Measurements from ENCODE around the gene SOWAHC. TPM values are rescaled to one million over a fixed set of nuclear protein-coding genes. Genes with fewer than 3 reads are reported as not detected.
"Not testable (repeated sequence)": the region's sequence is repeated elsewhere in the genome, so short reads cannot be mapped to it uniquely, and the experiment has no call there.

Gene SOWAHC
- total RNA-seq, 2 donors from 2014 or later = 3.2 to 3.9 TPM

DNA sequence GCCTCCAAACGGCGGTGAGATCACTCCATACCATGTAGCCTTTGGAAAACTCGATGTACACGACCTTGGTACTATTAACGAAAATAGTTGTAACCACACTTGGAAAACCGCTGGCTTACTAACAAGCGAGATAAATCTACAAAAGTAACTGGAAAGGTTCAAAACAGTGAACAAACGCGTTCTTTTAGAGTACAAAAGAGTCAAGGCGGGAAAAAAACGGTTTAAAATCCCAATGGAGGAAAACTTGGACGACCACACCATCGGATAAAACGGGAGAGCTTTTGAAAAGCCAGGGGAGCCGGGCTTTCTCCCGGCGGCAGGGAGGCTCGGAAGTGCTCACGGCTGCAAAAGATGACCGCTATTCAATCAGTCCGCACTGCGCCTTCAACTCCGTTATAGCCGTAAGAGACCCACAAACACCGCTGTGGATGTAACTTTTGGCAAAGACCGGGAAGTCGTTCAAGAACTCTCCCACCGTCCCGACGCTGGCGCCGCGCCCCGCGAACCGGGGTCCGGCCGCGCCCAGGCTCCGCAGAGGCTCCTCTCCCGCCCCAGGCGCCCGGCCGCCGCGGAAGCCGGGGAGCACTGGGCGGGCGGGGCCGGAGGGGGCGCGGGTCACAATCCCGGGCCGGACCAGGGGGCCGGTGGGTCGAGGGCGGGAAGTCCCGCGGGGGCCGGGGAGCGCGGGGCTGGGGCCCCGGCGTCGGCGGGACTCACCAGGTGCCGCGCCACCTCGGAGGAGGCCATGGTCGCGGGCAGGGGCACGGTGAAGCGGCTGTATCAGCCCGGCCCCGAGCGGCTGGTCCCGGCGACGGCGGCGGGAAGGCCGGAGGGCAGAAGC is 863 bp upstream of the SOWAHC start:
- peak; percentile 45 to 68 for ATAC-seq

DNA sequence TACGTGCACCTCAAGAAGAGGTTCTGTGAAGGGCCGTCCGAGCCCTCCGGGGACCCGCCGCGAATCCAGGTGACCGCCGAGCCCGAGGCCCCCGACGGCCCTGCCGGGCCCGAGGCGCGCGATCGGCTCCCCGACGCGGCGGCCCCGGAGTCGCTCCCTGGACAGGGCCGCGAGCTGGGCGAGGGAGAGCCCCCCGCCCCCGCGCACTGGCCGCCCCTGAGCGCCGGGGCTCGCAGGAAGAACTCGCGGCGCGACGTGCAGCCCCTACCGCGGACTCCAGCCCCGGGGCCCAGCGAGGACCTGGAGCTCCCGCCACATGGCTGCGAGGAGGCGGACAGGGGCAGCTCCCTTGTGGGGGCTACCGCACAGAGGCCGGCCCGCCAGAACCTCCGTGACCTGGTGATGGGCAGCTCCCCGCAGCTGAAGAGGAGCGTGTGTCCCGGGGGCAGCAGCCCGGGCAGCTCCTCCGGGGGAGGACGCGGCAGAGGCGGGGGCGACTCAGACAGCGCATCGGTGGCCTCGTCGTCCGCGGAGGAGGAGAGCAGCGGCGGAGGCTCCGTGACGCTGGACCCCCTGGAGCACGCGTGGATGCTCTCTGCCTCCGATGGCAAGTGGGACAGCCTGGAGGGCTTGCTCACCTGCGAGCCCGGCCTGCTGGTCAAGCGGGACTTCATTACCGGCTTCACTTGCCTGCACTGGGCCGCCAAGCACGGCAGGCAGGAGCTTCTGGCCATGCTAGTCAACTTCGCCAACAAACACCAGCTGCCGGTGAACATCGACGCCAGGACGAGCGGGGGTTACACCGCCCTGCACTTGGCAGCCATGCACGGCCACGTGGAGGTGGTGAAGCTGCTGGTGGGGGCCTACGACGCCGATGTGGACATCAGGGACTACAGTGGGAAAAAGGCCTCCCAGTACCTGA is 812 bp downstream of the SOWAHC start:
- ATAC-seq (no peak), DNase-seq (peak; percentile 29)
- intact Hi-C loops (cut with DNase I) = no loop called here

More for the DNA sequence above, 863 bp upstream of the SOWAHC start:
- intact Hi-C loops (cut with DNase I) = no loop called here
- DNase-seq = peak; percentile 72

- ATAC-seq (no peak), DNase-seq (no peak)
- intact Hi-C loops (cut with DNase I) = no loop called here
These were observed 1.5 kb downstream of the SOWAHC start for GRCh38 chr2:109615637-109616144.

GRCh38 chr2:109616184-109616583 is 2.0 kb downstream of the SOWAHC start:
- intact Hi-C loops (cut with DNase I) = no loop called here
- ATAC-seq = no peak
- DNase-seq = no peak

GRCh38 chr2:109619032-109619615 is 5.0 kb downstream of the SOWAHC start:
- intact Hi-C loops (cut with DNase I) = no loop called here
- ATAC-seq (no peak), DNase-seq (no peak)

DNA sequence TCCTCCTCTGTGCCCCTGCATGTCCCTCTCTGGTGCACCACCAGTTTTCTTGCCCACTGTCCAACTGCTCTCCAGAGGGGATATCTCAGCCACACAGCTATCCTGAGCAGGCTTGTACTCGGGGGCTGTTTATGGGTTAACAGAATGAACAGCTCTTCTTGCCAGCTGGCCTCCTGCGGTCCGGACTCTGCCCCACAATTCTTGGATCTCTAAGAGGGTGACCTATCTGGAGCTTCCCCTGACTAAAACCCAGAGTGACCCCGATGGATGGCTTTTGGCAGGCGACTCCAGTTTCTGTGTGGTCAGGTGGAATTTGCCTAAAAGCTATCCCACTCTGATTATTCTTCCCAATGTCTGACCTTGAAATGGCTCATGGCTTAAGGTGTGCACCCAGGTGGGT is 9.1 kb downstream of the SOWAHC start:
- intact Hi-C loops (cut with DNase I) = no loop called here
- no peak for ATAC-seq
- no peak for DNase-seq

GRCh38 chr2:109623923-109624322 is 9.8 kb downstream of the SOWAHC start:
- DNase-seq = no peak
- intact Hi-C loops (cut with DNase I) = no loop called here
- ATAC-seq = no peak

GRCh38 chr2:109624339-109624738 is 10.2 kb downstream of the SOWAHC start:
- no peak for DNase-seq
- intact Hi-C loops (cut with DNase I) = no loop called here

GRCh38 chr2:109628321-109628720 is 14.2 kb downstream of the SOWAHC start:
- DNase-seq; intact Hi-C loops (cut with DNase I); ATAC-seq: not testable (repeated sequence)

More at GRCh38 chr2:109624339-109624738, 10.2 kb downstream of the SOWAHC start:
- no peak for ATAC-seq

DNA sequence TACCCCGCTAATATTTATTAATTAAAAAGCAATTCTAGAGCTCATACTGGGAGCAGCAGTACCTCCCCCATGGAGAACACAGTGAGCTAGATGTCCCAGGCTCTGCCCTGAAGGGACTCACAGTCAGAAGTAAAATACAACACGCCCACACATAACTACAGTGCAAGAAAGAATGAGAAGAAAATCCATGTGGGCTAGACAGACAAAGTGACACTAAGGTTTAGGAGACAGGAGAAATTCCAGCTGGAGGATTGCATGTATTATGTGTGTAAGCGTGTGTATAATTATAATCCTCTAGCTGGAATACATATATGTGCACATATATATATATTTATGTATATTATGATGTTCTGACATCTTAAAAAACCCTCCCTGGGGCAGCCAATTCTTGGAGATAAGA is 15.7 kb downstream of the SOWAHC start:
- DNase-seq = no peak
- ATAC-seq = no peak
- intact Hi-C loops (cut with DNase I) = no loop called here

DNA sequence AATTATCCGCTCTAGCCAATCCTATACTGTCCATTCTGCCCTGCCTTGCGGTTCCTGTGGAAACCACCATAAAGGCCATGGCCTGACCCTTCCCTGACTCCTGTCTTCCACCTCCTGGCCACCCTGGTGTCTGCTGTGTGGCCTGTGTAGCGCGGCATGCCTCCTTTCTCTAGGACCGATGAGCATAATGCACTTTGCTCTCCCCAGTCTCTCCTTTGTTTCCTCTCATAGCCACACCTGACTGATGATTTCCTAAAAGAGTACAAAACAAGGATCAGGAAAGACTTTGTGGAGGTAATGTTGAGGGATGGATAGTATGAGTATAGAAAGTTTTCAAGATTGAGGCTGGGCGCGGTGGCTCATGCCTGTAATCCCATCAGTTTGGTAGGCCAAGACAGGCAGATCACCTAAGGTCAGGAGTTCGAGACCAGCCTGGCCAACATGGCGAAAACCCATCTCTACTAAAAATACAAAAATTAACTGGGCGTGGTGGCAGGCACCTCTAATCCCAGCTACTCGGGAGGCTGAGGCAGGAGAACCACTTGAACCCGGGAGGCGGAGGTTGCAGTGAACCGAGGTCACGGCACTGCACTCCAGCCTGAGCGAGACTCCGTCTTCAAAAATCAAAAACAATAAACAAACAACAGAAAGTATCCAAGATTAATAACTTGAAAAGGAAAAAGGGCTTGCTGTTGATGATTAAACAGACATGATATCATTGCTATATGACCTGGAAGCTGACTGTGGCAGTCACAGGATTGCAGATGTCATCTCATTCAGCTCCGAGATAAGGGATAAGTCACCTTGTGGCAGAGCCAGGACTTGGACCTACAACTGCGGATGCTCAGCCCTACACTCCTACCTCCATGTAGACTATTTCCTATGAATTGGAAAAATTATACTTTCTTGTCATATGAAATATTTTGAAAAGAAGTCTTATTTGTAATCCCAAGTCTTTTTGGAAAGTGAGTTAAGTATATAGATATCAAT is 16.6 kb downstream of the SOWAHC start:
- ATAC-seq = no peak
- DNase-seq = no peak
- intact Hi-C loops (cut with DNase I) = no loop called here

- intact Hi-C loops (cut with DNase I) = no loop called here
- ATAC-seq (no peak), DNase-seq (no peak)
These were observed 17.6 kb downstream of the SOWAHC start for GRCh38 chr2:109631741-109632140.

- ATAC-seq = no peak
These were observed 18.1 kb downstream of the SOWAHC start for GRCh38 chr2:109632158-109632789.

GRCh38 chr2:109633284-109633961 is 19.3 kb downstream of the SOWAHC start:
- intact Hi-C loops (cut with DNase I) = no loop called here
- no peak for DNase-seq
- no peak for ATAC-seq

More at GRCh38 chr2:109632158-109632789, 18.1 kb downstream of the SOWAHC start:
- no peak for DNase-seq
- intact Hi-C loops (cut with DNase I) = no loop called here

DNA sequence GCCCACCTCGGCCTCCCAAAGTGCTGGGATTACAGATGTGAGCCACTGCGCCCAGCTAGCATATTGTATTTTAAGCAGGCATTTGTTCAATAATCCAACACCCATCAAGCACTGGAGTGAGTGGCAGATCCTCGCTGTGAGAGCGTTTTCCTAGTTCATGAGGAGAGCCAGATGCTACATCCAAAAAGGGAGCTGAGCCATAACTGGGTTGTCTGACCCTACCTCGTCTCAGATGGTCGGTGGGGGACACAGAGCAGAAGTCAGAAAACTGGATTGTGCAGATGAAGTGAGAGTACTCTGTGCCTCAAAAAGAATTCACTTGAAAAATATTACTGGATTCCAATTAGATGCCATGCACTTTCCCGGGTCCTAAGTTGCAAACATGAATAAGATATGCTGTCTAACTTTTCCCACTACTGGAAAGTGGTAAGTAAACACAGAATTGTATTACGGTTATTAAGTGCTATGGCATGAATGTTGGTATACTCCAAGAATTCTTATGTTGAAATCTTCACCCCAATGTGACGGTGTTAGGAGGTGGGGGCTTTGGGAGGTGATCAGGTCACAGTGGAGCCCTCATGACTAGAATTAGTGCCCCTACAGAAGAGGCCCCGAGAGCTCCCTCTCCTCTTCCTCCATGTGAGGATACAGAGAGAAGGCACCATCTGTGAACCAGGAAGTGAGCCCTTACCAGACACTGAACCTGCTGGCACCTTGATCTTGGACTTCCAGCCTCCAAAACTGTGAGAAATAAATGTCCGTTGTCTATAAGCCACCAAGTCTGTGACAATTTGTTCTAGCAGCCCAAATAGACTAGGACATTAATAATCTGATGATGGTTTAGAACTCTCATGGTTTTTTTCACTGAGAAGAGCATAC is 21.5 kb downstream of the SOWAHC start:
- ATAC-seq = no peak
- no peak for DNase-seq
- intact Hi-C loops (cut with DNase I) = no loop called here

- DNase-seq = no peak
These were observed 22.2 kb downstream of the SOWAHC start for GRCh38 chr2:109636317-109636716.

More at GRCh38 chr2:109636317-109636716, 22.2 kb downstream of the SOWAHC start:
- intact Hi-C loops (cut with DNase I) = no loop called here
- ATAC-seq = no peak
